Sigmoid colon (tissue), 4 donors: ENCODE results near the gene CASP10.
"Not testable (repeated sequence)": the region's sequence is repeated elsewhere in the genome, so short reads cannot be mapped to it uniquely, and the experiment has no call there.

Experiments
- CTCF ChIP-seq, 4 experiments: fragments of 450-650 bp in 3 of 4; fragments of 200-600 bp in 1 of 4; IDR thresholded peaks; one replicate each; pipeline ENCODE4 v1.5.1; 2016 to 2019; ENCODE audit warnings: antibody characterized with exemption in 4 of 4, mild to moderate bottlenecking in 3 of 4, moderate library complexity in 2 of 4
- POLR2AphosphoS5 ChIP-seq, 4 donors: sonication (generic); formaldehyde crosslinking; IDR thresholded peaks; one replicate each; pipeline ENCODE4 v1.6.1; 2017; ENCODE audit warnings: antibody characterized with exemption in 4 of 4

DNA sequence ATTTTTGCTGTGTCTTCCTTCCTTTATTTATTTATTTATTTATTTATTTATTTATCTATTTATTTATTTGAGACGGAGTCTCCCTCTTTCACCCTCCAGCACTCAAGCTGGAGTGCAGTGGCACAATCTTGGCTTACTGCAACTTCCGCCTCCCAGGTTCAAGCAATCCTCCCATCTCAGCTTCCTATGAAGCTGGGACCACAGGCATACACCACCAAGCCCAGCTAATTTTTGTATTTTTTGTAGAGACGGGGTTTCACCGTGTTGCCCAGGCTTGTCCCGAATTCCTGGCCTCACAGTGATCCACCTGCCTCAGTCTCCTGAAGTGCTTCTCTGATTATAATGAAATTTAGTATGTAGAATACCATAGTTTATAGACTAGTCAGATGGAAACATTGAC lies 894 bp downstream of the CASP10 start:
- not testable (repeated sequence) for TF ChIP-seq POLR2AphosphoS5, CTCF (IDR thresholded peaks at IDR 0.05)
